RWPE1 (cell line): ENCODE results near the gene EDA.

ENCODE experiments used
- CTCF ChIA-PET: fragments of 350-600 bp; sonication (Branson Sonifier 250); formaldehyde crosslinking; extraction: SDS; loops from one replicate; lab custom pipeline; 2021; lab: Yijun Ruan, JAX
- POLR2A ChIA-PET: fragments of 400-600 bp; formaldehyde crosslinking; extraction: SDS; loops from one replicate; lab custom pipeline; 2020; ENCODE audit warnings: antibody characterized with exemption; ENCODE audit not compliant: low non-redundant PET; lab: Yijun Ruan, JAX
- DNase-seq: peaks from one replicate; pipeline ENCODE4 v3.0.0; 2012; ENCODE audit warnings: low spot score
- H3K27ac ChIP-seq: fragments of 450-650 bp; 2 replicates; pipeline ENCODE4 v1.5.1; 2017
- CTCF ChIP-seq: fragments of 450-650 bp; conservative IDR thresholded peaks from 2 replicates; pipeline ENCODE4 v1.5.1; 2017; ENCODE audit warnings: low read depth, mild to moderate bottlenecking

The EDA gene

DNA sequence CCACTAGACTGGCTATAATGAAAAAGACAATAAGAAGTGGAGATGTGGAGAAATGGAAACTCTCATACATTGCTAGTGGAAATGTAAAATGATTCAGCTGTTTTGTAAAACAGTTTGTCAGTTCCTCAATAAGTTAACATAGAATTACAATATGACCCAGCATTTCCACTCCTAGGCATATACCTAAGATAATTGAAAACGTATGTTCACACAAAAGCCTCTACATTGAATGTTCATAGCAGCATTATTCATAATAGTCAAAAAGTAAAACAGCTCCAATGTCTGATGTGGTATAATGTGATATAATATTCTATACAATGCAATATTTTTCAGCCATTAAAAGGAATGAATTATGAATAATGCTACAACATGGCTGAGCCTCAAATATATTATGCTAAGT is 10.2 kb downstream of the EDA start:
- DNase-seq, result no peak
- TF ChIP-seq CTCF, result no peak
- ChIA-PET POLR2A (no interaction called here), CTCF (no interaction called here)
- H3K27ac ChIP-seq, result no peak overlapping the region

GRCh38 chrX:69627744-69628143 is 11.8 kb downstream of the EDA start:
- TF ChIP-seq CTCF, result no peak
- ChIA-PET CTCF (no interaction called here), POLR2A (no interaction called here)
- DNase-seq, result no peak
- H3K27ac ChIP-seq, result no peak overlapping the region

- CTCF ChIA-PET, result no interaction called here
- POLR2A ChIA-PET, result no interaction called here
- DNase-seq, result no peak
- TF ChIP-seq CTCF, result no peak
- no peak overlapping the region for H3K27ac ChIP-seq
These were observed 14.2 kb downstream of the EDA start for GRCh38 chrX:69630147-69630546.

- DNase-seq, result no peak
- CTCF ChIA-PET, result no interaction called here
- no peak for TF ChIP-seq CTCF
- H3K27ac ChIP-seq, result no peak overlapping the region
- POLR2A ChIA-PET, result no interaction called here
These were observed 48.8 kb downstream of the EDA start for GRCh38 chrX:69664693-69665092.

DNA sequence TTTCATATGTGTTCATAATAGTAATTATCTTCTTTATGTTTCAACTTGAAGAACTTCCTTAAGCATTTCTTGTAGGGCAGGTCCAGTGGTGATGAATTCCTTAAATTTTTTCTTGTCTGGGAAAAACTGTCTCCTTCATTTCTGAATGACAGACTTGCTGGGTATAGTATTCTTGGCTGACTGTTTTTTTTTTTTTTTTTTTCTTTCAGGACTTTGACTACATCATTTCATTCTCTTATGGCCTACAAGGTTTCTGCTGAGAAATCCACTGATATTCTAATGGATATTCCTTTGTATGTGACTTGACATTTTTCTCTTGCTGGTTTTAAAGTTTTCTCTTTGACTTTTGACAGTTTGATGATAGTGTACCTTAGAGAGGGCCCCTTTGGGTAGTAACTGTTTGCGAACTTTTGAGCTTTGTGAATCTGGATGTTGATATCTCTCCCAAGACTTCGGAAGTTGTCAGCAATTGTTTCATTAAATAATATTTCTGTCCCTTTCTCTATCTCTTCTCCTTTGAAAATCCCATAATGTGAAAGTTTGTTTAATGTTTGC is 54.2 kb downstream of the EDA start:
- no peak for TF ChIP-seq CTCF
- no peak for DNase-seq
- H3K27ac ChIP-seq, result no peak overlapping the region
- POLR2A ChIA-PET, result no interaction called here
- CTCF ChIA-PET, result no interaction called here

- TF ChIP-seq CTCF, result no peak
- no peak overlapping the region for H3K27ac ChIP-seq
- DNase-seq, result no peak
- ChIA-PET CTCF (no interaction called here), POLR2A (no interaction called here)
These were observed 59.0 kb downstream of the EDA start for GRCh38 chrX:69674891-69675290.

GRCh38 chrX:69705818-69706217 is 89.9 kb downstream of the EDA start:
- ChIA-PET POLR2A (no interaction called here), CTCF (no interaction called here)
- no peak for DNase-seq
- no peak overlapping the region for H3K27ac ChIP-seq
- no peak for TF ChIP-seq CTCF
